Natural killer cell (primary cell): ENCODE results near the gene MORC2. TPM values are rescaled to one million over a fixed set of nuclear protein-coding genes. Genes with fewer than 3 reads are reported as not detected.

Experiments
- ATAC-seq, 3 donors: fragments of 150-1000 bp in 2 of 3; fragments of 200-7000 bp in 1 of 3; cut with Tn5 transposase; 1 replicate in 1 of 3; 2 replicates in 2 of 3; pipeline ENCODE4 v1.10.0; 2021; ENCODE audit warnings: mild to moderate bottlenecking in 2 of 3, moderate library complexity in 2 of 3
- DNase-seq, 2 donors: peaks; one replicate each; pipeline versions ENCODE4 v3.0.0 to v3.0.0-alpha.2; 2013 to 2021; ENCODE audit warnings: mixed read lengths in 1 of 2
- H3K27ac ChIP-seq: one replicate; pipeline ENCODE4 v1.5.1; 2013; ENCODE audit warnings: mild to moderate bottlenecking, low read length
- H3K27me3 ChIP-seq: one replicate; pipeline ENCODE4 v1.6.1; 2013; ENCODE audit warnings: low read length; ENCODE audit not compliant: control insufficient read depth, insufficient read depth
- H3K36me3 ChIP-seq: one replicate; pipeline ENCODE4 v1.6.1; 2013; ENCODE audit warnings: low read length; ENCODE audit not compliant: control insufficient read depth, insufficient read depth
- H3K4me1 ChIP-seq: one replicate; pipeline ENCODE4 v1.6.1; 2013; ENCODE audit warnings: low read length; ENCODE audit not compliant: control insufficient read depth, insufficient read depth
- H3K4me3 ChIP-seq: one replicate; pipeline ENCODE4 v1.5.1; 2013; ENCODE audit warnings: low read length
- H3K9me3 ChIP-seq: one replicate; pipeline ENCODE4 v1.6.1; 2013; ENCODE audit warnings: low read length; ENCODE audit not compliant: control insufficient read depth, insufficient read depth
- H3K27ac Mint-ChIP-seq, 2 donors: one replicate each; pipeline ENCODE4 v1.8.0; 2022; ENCODE audit warnings: mild to moderate bottlenecking in 2 of 2, mixed read lengths in 2 of 2, moderate library complexity in 1 of 2
- H3K27me3 Mint-ChIP-seq, 2 donors: one replicate each; pipeline ENCODE4 v1.8.0; 2022; ENCODE audit warnings: low read depth in 2 of 2, mixed read lengths in 2 of 2
- H3K36me3 Mint-ChIP-seq: one replicate; pipeline ENCODE4 v1.8.0; 2022; ENCODE audit warnings: mixed read lengths
- H3K4me1 Mint-ChIP-seq, 2 donors: one replicate each; pipeline ENCODE4 v1.8.0; 2022; ENCODE audit warnings: mixed read lengths in 2 of 2
- H3K4me3 Mint-ChIP-seq: one replicate; pipeline ENCODE4 v1.8.0; 2022; ENCODE audit warnings: mild to moderate bottlenecking, moderate library complexity, mixed read lengths
- H3K9me3 Mint-ChIP-seq, 2 donors: one replicate each; pipeline ENCODE4 v1.8.0; 2022; ENCODE audit warnings: mixed read lengths in 2 of 2
- WGBS: methylation state at CpG from one replicate; pipeline ENCODE4 v1.1.7; 2013; ENCODE audit warnings: missing lambda C conversion rate; ENCODE audit not compliant: insufficient coverage; 5-methylcytosine and 5-hydroxymethylcytosine counted together
- intact Hi-C: fragments of 100-400 bp; cut with micrococcal nuclease; formaldehyde crosslinking; loops from one replicate; pipeline ENCODE4 v1.14.2; 2022
- total RNA-seq, 4 donors: library from RNA; stranded (reverse); fragments of 120-200 nt in 1 of 4; gene quantifications; one replicate each; pipeline versions ENCODE4 v1.2.3 to v1.2.4, GENCODE V29; 2013 to 2022
- TF ChIP-seq, protein P1 (sequence below): fragments of 200-600 bp; IDR thresholded peaks from one replicate; pipeline ENCODE4 v1.8.0; 2022; ENCODE audit warnings: antibody characterized with exemption

Gene MORC2
- 10 to 100 TPM; 15.3 to 19.7 (median 16.4) TPM for total RNA-seq
- 20.8 TPM for total RNA-seq (2013)

DNA sequence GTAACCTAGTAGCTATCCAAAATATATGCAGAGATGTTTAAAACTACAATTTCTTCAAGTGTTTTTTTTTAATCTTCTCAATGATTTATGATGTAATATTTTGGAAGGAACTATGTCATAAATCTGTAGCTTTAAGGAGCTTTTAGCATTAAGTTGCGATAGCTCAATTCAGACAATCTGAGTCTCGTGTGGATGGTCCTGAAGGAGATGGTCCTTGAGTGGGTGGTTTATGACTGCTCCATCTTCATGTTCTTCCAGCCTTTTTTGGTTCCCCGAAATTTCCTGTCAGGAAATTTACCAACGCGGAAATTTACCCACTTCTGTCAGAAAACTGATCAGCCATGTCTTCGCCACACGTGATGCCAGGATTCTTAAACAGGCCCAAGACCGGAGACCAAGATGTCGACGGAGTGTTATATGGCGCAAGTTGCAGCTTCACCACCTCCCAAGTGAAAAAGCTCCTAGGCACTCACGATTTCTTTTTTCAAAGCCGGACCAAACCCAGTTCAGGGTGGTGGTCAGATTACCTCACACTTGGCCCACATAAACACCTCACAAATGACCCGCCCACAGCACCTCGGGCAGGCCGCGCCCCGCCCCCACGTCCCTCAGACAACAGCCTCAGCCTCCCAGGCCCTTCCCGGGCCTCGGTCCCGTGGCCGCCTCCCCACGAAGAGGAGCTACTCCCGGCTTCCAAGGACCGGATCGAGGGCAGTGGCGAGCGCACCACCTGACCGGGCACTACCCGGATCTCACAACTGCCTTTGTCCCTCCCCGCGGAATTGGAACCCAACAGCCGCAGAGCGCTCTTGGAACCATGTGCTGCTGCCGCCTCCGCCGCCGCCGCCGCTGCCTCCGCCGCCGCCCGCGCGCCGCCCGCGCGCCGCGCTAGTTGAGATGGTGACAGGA, at the start of gene MORC2:
Gene MORC2, minus strand, starts transcription at position 760 of the 909 bp plus-strand sequence. CDS start 885 bp downstream, outside the sequence.
- peaks cover 6 to 14% of the 10 kb centered on the region in 2 donors for H3K9me3 Mint-ChIP-seq
- Histone ChIP-seq H3K4me3 (peak within 1 kb of the TSS; percentile 82), H3K9me3 (peaks cover 21% of the 10 kb centered on the region), H3K4me1 (peaks cover 17% of the 10 kb centered on the region), H3K27ac (peak within 1 kb of the TSS; percentile 97), H3K27me3 (no peaks in the 10 kb centered on the region), H3K36me3 (peaks cover 21% of the 10 kb centered on the region)
- intact Hi-C loops = loop anchor here (2.0 kb wide), 1 partner anchor 117 kb away; no protein-coding TSS in a partner anchor
- peak within 1 kb of the TSS; percentile 93 to 98 for H3K27ac Mint-ChIP-seq
- peaks cover 42 to 47% of the 10 kb centered on the region in 2 donors for H3K4me1 Mint-ChIP-seq
- no peaks in the 10 kb centered on the region for H3K27me3 Mint-ChIP-seq
- TF ChIP-seq, protein P1, sequence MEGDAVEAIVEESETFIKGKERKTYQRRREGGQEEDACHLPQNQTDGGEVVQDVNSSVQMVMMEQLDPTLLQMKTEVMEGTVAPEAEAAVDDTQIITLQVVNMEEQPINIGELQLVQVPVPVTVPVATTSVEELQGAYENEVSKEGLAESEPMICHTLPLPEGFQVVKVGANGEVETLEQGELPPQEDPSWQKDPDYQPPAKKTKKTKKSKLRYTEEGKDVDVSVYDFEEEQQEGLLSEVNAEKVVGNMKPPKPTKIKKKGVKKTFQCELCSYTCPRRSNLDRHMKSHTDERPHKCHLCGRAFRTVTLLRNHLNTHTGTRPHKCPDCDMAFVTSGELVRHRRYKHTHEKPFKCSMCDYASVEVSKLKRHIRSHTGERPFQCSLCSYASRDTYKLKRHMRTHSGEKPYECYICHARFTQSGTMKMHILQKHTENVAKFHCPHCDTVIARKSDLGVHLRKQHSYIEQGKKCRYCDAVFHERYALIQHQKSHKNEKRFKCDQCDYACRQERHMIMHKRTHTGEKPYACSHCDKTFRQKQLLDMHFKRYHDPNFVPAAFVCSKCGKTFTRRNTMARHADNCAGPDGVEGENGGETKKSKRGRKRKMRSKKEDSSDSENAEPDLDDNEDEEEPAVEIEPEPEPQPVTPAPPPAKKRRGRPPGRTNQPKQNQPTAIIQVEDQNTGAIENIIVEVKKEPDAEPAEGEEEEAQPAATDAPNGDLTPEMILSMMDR = no peak
- H3K4me3 Mint-ChIP-seq = peak within 1 kb of the TSS; percentile 95
- ATAC-seq (no peak), DNase-seq (no peak)
- WGBS = 22% methylated on average over 53 of the region's 53 CpGs
- peaks cover 23% of the 10 kb centered on the region for H3K36me3 Mint-ChIP-seq

GRCh38 chr22:31005535-31005934, 37.0 kb upstream of the MORC2 start:
- no peaks in the 10 kb centered on the region for H3K27me3 ChIP-seq
- peaks cover 6% of the 10 kb centered on the region for H3K9me3 ChIP-seq
- no peak for ATAC-seq
- H3K4me1 Mint-ChIP-seq = no peaks in the 10 kb centered on the region
- H3K27ac ChIP-seq = no peak overlapping the region
- H3K36me3 ChIP-seq = no peaks in the 10 kb centered on the region
- H3K27me3 Mint-ChIP-seq = peaks cover 0 to 5% of the 10 kb centered on the region in 2 donors
- intact Hi-C loops = no loop called here
- no peak overlapping the region for H3K4me3 ChIP-seq
- DNase-seq = no peak
- H3K4me1 ChIP-seq = no peaks in the 10 kb centered on the region
- H3K9me3 Mint-ChIP-seq = peaks cover 0 to 5% of the 10 kb centered on the region in 2 donors
- no peak overlapping the region for H3K4me3 Mint-ChIP-seq
- TF ChIP-seq, protein P1 = no peak
- no peak overlapping the region for H3K27ac Mint-ChIP-seq
- no peaks in the 10 kb centered on the region for H3K36me3 Mint-ChIP-seq

DNA sequence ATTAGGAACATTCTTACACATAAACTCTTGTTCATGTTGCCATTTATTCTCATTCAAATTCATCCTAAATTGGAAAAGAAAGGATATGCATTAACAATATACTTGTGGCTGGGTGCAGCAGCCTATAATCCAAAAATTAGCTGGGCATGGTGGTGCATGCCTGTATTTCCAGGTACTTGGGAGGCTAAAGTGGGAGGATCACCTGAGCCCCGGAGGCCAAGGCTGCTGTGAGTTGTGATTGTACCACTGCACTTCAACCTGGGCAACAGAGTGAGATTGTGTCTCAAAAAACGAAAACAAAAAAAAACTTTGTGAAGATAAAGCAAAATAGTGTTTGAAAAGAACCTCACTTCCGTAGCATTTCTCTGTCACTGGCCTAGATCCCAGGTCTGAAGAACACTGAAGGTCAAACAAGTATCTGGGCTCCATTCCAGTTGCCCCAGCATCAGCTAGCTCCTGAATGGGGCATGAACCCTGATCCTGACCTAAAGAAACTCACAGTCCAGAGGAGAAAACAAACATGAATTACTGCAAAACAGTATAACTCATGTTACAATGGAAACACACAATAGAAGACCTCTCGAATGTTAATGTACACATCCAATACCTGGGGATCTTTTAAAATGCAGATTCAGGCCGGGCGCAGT, 32.7 kb upstream of the MORC2 start:
- no peaks in the 10 kb centered on the region for H3K36me3 Mint-ChIP-seq
- H3K4me3 Mint-ChIP-seq = no peak overlapping the region
- no peaks in the 10 kb centered on the region for H3K4me1 ChIP-seq
- intact Hi-C loops = no loop called here
- H3K27me3 ChIP-seq = no peaks in the 10 kb centered on the region
- DNase-seq (no peak), ATAC-seq (no peak)
- no peak overlapping the region for H3K27ac Mint-ChIP-seq
- peaks cover 6% of the 10 kb centered on the region for H3K9me3 ChIP-seq
- H3K27ac ChIP-seq = no peak overlapping the region
- TF ChIP-seq, protein P1 = no peak
- peaks cover 0 to 6% of the 10 kb centered on the region in 2 donors for H3K27me3 Mint-ChIP-seq
- H3K9me3 Mint-ChIP-seq = peaks cover 0 to 5% of the 10 kb centered on the region in 2 donors
- H3K36me3 ChIP-seq = no peaks in the 10 kb centered on the region
- no peaks in the 10 kb centered on the region for H3K4me1 Mint-ChIP-seq
- WGBS = 84% methylated on average over 6 of the region's 6 CpGs
- H3K4me3 ChIP-seq = no peak overlapping the region
